Ascending aorta (tissue), 1 donor: Measurements from ENCODE around the gene ASB15. TPM values are rescaled to one million over a fixed set of nuclear protein-coding genes. Genes with fewer than 3 reads are reported as not detected.

Experiments used
- total RNA-seq: library from RNA; depleted of rRNA; stranded (reverse); fragments of >200 nt; gene quantifications from one replicate; pipeline ENCODE4 v1.1.0, GENCODE V29; 2016

ASB15 gene
- total RNA-seq, 1 donor from 2014 or later = not detected

Other genes with a start within 250 kb of the ASB15 start
- not detected for gene IQUB, start 67.2 kb upstream of the ASB15 start, total RNA-seq
- 20.1 TPM for gene NDUFA5, start 44.0 kb upstream of the ASB15 start, total RNA-seq
- gene LMOD2, start 54.0 kb downstream of the ASB15 start, total RNA-seq = not detected
- 23.7 TPM for gene WASL, start 147.2 kb downstream of the ASB15 start, total RNA-seq
- gene HYAL4, start 243.3 kb downstream of the ASB15 start, total RNA-seq = not detected